Gastrocnemius medialis (tissue), 4 donors: Measurements from ENCODE around the gene TRIO.

Experiments used
- POLR2A ChIP-seq, 2 donors: fragments of 450-650 bp; IDR thresholded peaks; one replicate each; pipeline ENCODE4 v1.6.1; 2017; ENCODE audit warnings: antibody characterized with exemption in 2 of 2, mild to moderate bottlenecking in 2 of 2, moderate library complexity in 2 of 2
- TF ChIP-seq, protein P1 (sequence below), 5 experiments: fragments of 450-650 bp in 3 of 5; fragments of 200-600 bp in 2 of 5; sonication (generic) in 2 of 5; IDR thresholded peaks in 4 of 5; conservative IDR thresholded peaks in 1 of 5; 1 replicate in 4 of 5; 2 replicates in 1 of 5; pipeline ENCODE4 v1.5.1; 2016 to 2019; ENCODE audit warnings: antibody characterized with exemption in 5 of 5, mild to moderate bottlenecking in 3 of 5, moderate library complexity in 3 of 5

- TF ChIP-seq POLR2A (IDR thresholded peaks at IDR 0.05): no peak
- TF ChIP-seq, protein P1, sequence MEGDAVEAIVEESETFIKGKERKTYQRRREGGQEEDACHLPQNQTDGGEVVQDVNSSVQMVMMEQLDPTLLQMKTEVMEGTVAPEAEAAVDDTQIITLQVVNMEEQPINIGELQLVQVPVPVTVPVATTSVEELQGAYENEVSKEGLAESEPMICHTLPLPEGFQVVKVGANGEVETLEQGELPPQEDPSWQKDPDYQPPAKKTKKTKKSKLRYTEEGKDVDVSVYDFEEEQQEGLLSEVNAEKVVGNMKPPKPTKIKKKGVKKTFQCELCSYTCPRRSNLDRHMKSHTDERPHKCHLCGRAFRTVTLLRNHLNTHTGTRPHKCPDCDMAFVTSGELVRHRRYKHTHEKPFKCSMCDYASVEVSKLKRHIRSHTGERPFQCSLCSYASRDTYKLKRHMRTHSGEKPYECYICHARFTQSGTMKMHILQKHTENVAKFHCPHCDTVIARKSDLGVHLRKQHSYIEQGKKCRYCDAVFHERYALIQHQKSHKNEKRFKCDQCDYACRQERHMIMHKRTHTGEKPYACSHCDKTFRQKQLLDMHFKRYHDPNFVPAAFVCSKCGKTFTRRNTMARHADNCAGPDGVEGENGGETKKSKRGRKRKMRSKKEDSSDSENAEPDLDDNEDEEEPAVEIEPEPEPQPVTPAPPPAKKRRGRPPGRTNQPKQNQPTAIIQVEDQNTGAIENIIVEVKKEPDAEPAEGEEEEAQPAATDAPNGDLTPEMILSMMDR (IDR thresholded peaks at IDR 0.05 in 4 of 5, conservative IDR thresholded peaks at IDR 0.05 in 1 of 5): no peak
These were observed 86.6 kb downstream of the TRIO start for GRCh38 chr5:14229734-14230133.
